ENCODE data around the gene BOD1.

The BOD1 gene

GRCh38 chr5:173642895-173643481 is 26.5 kb upstream of the BOD1 start:
- DNase-seq, result peak in 5 of 42 donors; percentile 5 to 23 (median 11)
- intact Hi-C loops (cut with DNase I), result no loop called here

GRCh38 chr5:173642191-173642816 is 25.9 kb upstream of the BOD1 start:
- peak in 4 of 42 donors; percentile 4 to 23 (median 20) for DNase-seq
- intact Hi-C loops (cut with DNase I), result no loop called here

- DNase-seq, result peak in 3 of 42 donors; percentile 4 to 16 (median 12)
- intact Hi-C loops (cut with DNase I), result no loop called here
Observed at GRCh38 chr5:173640156-173640804, 23.8 kb upstream of the BOD1 start.

- intact Hi-C loops (cut with DNase I), result loop anchor here (10.0 kb wide), 1 partner anchor 126 kb away; no protein-coding TSS in a partner anchor
- DNase-seq, result no peak
Observed at GRCh38 chr5:173638126-173639040, 21.9 kb upstream of the BOD1 start.

GRCh38 chr5:173637340-173637739 is 20.9 kb upstream of the BOD1 start:
- intact Hi-C loops (cut with DNase I), result loop anchor here (10.0 kb wide), 1 partner anchor 127 kb away; no protein-coding TSS in a partner anchor
- no peak for DNase-seq

- no peak for DNase-seq
- intact Hi-C loops (cut with DNase I), result loop anchor here (10.0 kb wide), 1 partner anchor 130 kb away; no protein-coding TSS in a partner anchor
Observed at GRCh38 chr5:173634465-173634983, 18.1 kb upstream of the BOD1 start.

GRCh38 chr5:173633304-173633703 is 16.9 kb upstream of the BOD1 start:
- DNase-seq, result peak in 1 of 42 donors; percentile 39
- intact Hi-C loops (cut with DNase I), result loop anchor here (10.0 kb wide), 1 partner anchor 131 kb away; no protein-coding TSS in a partner anchor

GRCh38 chr5:173631478-173631877 is 15.0 kb upstream of the BOD1 start:
- intact Hi-C loops (cut with DNase I), result loop anchor here (10.0 kb wide), 1 partner anchor 133 kb away; no protein-coding TSS in a partner anchor
- DNase-seq, result no peak

GRCh38 chr5:173630724-173631365 is 14.4 kb upstream of the BOD1 start:
- DNase-seq, result peak in 1 of 42 donors; percentile 42
- intact Hi-C loops (cut with DNase I), result loop anchor here (10.0 kb wide), 1 partner anchor 134 kb away; no protein-coding TSS in a partner anchor

- DNase-seq, result peak in 5 of 42 donors; percentile 39 to 70 (median 55)
- intact Hi-C loops (cut with DNase I), result loop anchor here (10.0 kb wide), 1 partner anchor 135 kb away; no protein-coding TSS in a partner anchor
Observed at GRCh38 chr5:173629628-173630027, 13.2 kb upstream of the BOD1 start.

GRCh38 chr5:173628501-173628900 is 12.1 kb upstream of the BOD1 start:
- intact Hi-C loops (cut with DNase I), result no loop called here
- no peak for DNase-seq

- DNase-seq, result peak in 39 of 42 donors; percentile 37 to 89 (median 67)
- intact Hi-C loops (cut with DNase I), result no loop called here
Observed at GRCh38 chr5:173627860-173628392, 11.5 kb upstream of the BOD1 start.

- DNase-seq, result no peak
- intact Hi-C loops (cut with DNase I), result no loop called here
Observed at GRCh38 chr5:173627271-173627670, 10.8 kb upstream of the BOD1 start.

- intact Hi-C loops (cut with DNase I), result no loop called here
- DNase-seq, result peak; percentile 39 to 90 (median 78)
Observed at GRCh38 chr5:173626505-173626820, 10.0 kb upstream of the BOD1 start.

GRCh38 chr5:173625673-173626504 is 9.4 kb upstream of the BOD1 start:
- DNase-seq, result peak in 4 of 42 donors; percentile 14 to 57 (median 28)
- intact Hi-C loops (cut with DNase I), result loop anchor here (2.0 kb wide), 1 partner anchor 45 kb away; no protein-coding TSS in a partner anchor

- intact Hi-C loops (cut with DNase I), result loop anchor here (2.0 kb wide), 1 partner anchor 46 kb away; no protein-coding TSS in a partner anchor
- no peak for DNase-seq
Observed at GRCh38 chr5:173625261-173625660, 8.8 kb upstream of the BOD1 start.

GRCh38 chr5:173624282-173624681 is 7.8 kb upstream of the BOD1 start:
- intact Hi-C loops (cut with DNase I), result loop anchor here (2.0 kb wide), 1 partner anchor 47 kb away; no protein-coding TSS in a partner anchor
- DNase-seq, result no peak
